ENCODE measurements around the gene EMP2. TPM values are rescaled to one million over a fixed set of nuclear protein-coding genes. Genes with fewer than 3 reads are reported as not detected.

EMP2 gene
- total RNA-seq (100 to 1,000 TPM; 124 to 286 TPM), polyA plus RNA-seq (100 to 1,000 TPM in 1 of 2 donors, 10 to 100 TPM in 1; 74.3 to 110 TPM)
- long read RNA-seq, donor 1, full-length matches to known transcripts, result 33 of 33 reads
- long read RNA-seq, donor 1, partial matches to known transcripts, result 0 of 33 reads
- long read RNA-seq, donor 1, other reads (novel, unspliced or antisense), result 0 of 33 reads
- long read RNA-seq, donor 2, full-length matches to known transcripts, result 17 of 17 reads
- long read RNA-seq, donor 2, partial matches to known transcripts, result 0 of 17 reads
- long read RNA-seq, donor 2, other reads (novel, unspliced or antisense), result 0 of 17 reads
- long read RNA-seq, donor 3, full-length matches to known transcripts, result 36 of 36 reads
- long read RNA-seq, donor 3, partial matches to known transcripts, result 0 of 36 reads
- long read RNA-seq, donor 3, other reads (novel, unspliced or antisense), result 0 of 36 reads
- long read RNA-seq, donor 4, full-length matches to known transcripts, result 13 of 13 reads
- long read RNA-seq, donor 4, partial matches to known transcripts, result 0 of 13 reads
- long read RNA-seq, donor 4, other reads (novel, unspliced or antisense), result 0 of 13 reads
- long read RNA-seq, donor 5, full-length matches to known transcripts, result 49 of 55 reads
- long read RNA-seq, donor 5, partial matches to known transcripts, result 6 of 55 reads
- long read RNA-seq, donor 5, other reads (novel, unspliced or antisense), result 0 of 55 reads

- H3K9ac ChIP-seq (ENCODE audit: insufficient read depth in 1 of 2, low read length in 2 of 2), result peak within 1 kb of the TSS; percentile 80 to 87
- H3K36me3 ChIP-seq (ENCODE audit: control insufficient read depth in 4 of 4, insufficient read depth in 4 of 4, low read length in 4 of 4), result peaks cover 0 to 2% (median 0%) of the 10 kb centered on the region in 4 donors
- ATAC-seq (ENCODE audit: insufficient read depth, low FRiP score) (peak; percentile 86), DNase-seq (peak; percentile 88 to 92 (median 90))
- H3K27ac ChIP-seq (ENCODE audit: low read depth in 1 of 2, low read length in 1 of 2), result peak within 1 kb of the TSS; percentile 96
- WGBS, 2 donors, result 0 to 1% methylated on average over 70 to 91 of the region's 91 CpGs
- H3K9me3 ChIP-seq (ENCODE audit: control insufficient read depth in 4 of 4, insufficient read depth in 3 of 4, low read length in 3 of 4), result peaks cover 0 to 2% (median 0%) of the 10 kb centered on the region in 4 donors
- peak; percentile 2 for TF ChIP-seq CTCF (IDR thresholded peaks at IDR 0.05; ENCODE audit: control extremely low read depth, extremely low read depth)
- H3K4me3 ChIP-seq, result peak within 1 kb of the TSS; percentile 78
- H3K4me1 ChIP-seq (ENCODE audit: control insufficient read depth in 5 of 5, insufficient read depth in 5 of 5, low read length in 5 of 5), result peaks cover 9 to 36% (median 18%) of the 10 kb centered on the region in 5 donors
- no peaks in the 10 kb centered on the region for H3K27me3 ChIP-seq (ENCODE audit: control insufficient read depth in 3 of 3, insufficient read depth in 3 of 3, low read length in 2 of 3)
Measured at GRCh38 chr16:10579965-10580882, at the start of gene EMP2. Gene EMP2, minus strand, starts transcription at chr16:10580598. Its CDS starts 32,981 bp downstream, at chr16:10547617.

GRCh38 chr16:10629592-10629963 lies 49.2 kb upstream of the EMP2 start:
- H3K27ac ChIP-seq (ENCODE audit: low read depth in 1 of 2, low read length in 1 of 2), result no peak overlapping the region
- peaks cover 0 to 3% (median 0%) of the 10 kb centered on the region in 4 donors for H3K9me3 ChIP-seq (ENCODE audit: control insufficient read depth in 4 of 4, insufficient read depth in 3 of 4, low read length in 3 of 4)
- no peaks in the 10 kb centered on the region for H3K36me3 ChIP-seq (ENCODE audit: control insufficient read depth in 4 of 4, insufficient read depth in 4 of 4, low read length in 4 of 4)
- H3K9ac ChIP-seq (ENCODE audit: insufficient read depth in 1 of 2, low read length in 2 of 2), result no peak overlapping the region
- TF ChIP-seq CTCF (IDR thresholded peaks at IDR 0.05; ENCODE audit: control extremely low read depth, extremely low read depth), result no peak
- H3K4me3 ChIP-seq, result no peak overlapping the region
- DNase-seq, result no peak
- H3K27me3 ChIP-seq (ENCODE audit: control insufficient read depth in 3 of 3, insufficient read depth in 3 of 3, low read length in 2 of 3), result peaks cover 0 to 2% (median 0%) of the 10 kb centered on the region in 3 donors
- H3K4me1 ChIP-seq (ENCODE audit: control insufficient read depth in 5 of 5, insufficient read depth in 5 of 5, low read length in 5 of 5), result peaks cover 0 to 8% (median 0%) of the 10 kb centered on the region in 5 donors
- ATAC-seq (ENCODE audit: insufficient read depth, low FRiP score), result no peak
- WGBS, 2 donors, result 73 to 78% methylated on average over 6 of the region's 6 CpGs

GRCh38 chr16:10625595-10626357 lies 45.4 kb upstream of the EMP2 start:
- Histone ChIP-seq H3K27me3 (ENCODE audit: control insufficient read depth in 3 of 3, insufficient read depth in 3 of 3, low read length in 2 of 3) (peaks cover 0 to 2% (median 0%) of the 10 kb centered on the region in 3 donors), H3K4me3 (no peak overlapping the region), H3K9ac (ENCODE audit: insufficient read depth in 1 of 2, low read length in 2 of 2) (no peak overlapping the region), H3K9me3 (ENCODE audit: control insufficient read depth in 4 of 4, insufficient read depth in 3 of 4, low read length in 3 of 4) (peaks cover 0 to 1% (median 0%) of the 10 kb centered on the region in 4 donors), H3K36me3 (ENCODE audit: control insufficient read depth in 4 of 4, insufficient read depth in 4 of 4, low read length in 4 of 4) (no peaks in the 10 kb centered on the region), H3K27ac (ENCODE audit: low read depth in 1 of 2, low read length in 1 of 2) (peak overlapping the region in 1 of 2 donors; percentile 42), H3K4me1 (ENCODE audit: control insufficient read depth in 5 of 5, insufficient read depth in 5 of 5, low read length in 5 of 5) (peaks cover 0 to 14% (median 0%) of the 10 kb centered on the region in 5 donors)
- 67 to 68% methylated on average over 12 of the region's 12 CpGs for WGBS, 2 donors
- DNase-seq, result peak in 1 of 3 donors; percentile 37
- ATAC-seq (ENCODE audit: insufficient read depth, low FRiP score), result peak; percentile 44
- TF ChIP-seq CTCF (IDR thresholded peaks at IDR 0.05; ENCODE audit: control extremely low read depth, extremely low read depth), result no peak
